ENCODE data around the gene KYNU. TPM values are rescaled to one million over a fixed set of nuclear protein-coding genes. Genes with fewer than 3 reads are reported as not detected.
"Not testable (repeated sequence)": the region's sequence is repeated elsewhere in the genome, so short reads cannot be mapped to it uniquely, and the experiment has no call there.

Gene KYNU
- polyA plus RNA-seq, 1 experiment, result 4.5 TPM

DNA sequence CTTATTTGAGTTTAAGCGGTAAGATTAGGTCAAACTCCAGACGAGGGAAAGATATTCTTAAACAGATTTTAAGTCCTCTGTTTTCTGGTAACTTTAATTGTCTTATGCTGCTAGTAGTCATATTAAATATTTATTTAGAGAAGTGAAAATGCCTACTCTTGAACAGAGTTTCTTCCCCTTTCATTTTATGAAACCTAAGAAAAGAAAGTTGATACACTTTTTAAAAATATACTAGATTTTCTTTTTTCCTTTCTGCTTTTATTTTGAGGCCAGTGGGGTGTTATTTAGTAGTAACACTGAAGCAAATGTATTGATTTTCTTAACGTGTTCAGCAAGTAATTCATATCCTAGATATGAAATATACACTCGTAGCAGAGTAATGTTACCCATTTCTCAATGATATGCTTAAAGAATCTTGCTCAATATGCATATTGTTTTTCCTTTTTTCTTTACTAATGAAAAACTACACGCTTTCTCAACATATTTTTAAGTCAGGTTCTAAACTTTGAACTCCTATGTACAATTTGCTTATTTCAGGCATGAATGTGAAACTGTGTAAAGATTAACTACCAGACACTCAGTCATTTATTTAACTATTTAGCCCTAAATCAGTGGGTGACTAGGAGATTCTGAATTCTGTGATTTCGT, 691 bp downstream of the KYNU start:
- H3K27ac ChIP-seq (ENCODE audit: low read depth, low read length), result no peak overlapping the region
- no peaks in the 10 kb centered on the region for H3K9me3 ChIP-seq (ENCODE audit: control insufficient read depth, insufficient read depth, low read length)
- TF ChIP-seq CTCF (IDR thresholded peaks at IDR 0.05; ENCODE audit: low read depth, low read length), result no peak
- POLR2A ChIA-PET, result no interaction called here
- no peak for DNase-seq (ENCODE audit: low read depth, low spot score)
- H3K27me3 ChIP-seq (ENCODE audit: control insufficient read depth, insufficient read depth, low read length), result no peaks in the 10 kb centered on the region
- CTCF ChIA-PET, result no interaction called here
- H3K4me3 ChIP-seq (ENCODE audit: low read depth, low read length), result no peak overlapping the region

GRCh38 chr2:142879151-142879550, 1.7 kb downstream of the KYNU start:
- DNase-seq (ENCODE audit: low read depth, low spot score), result no peak
- Histone ChIP-seq H3K27me3 (ENCODE audit: control insufficient read depth, insufficient read depth, low read length) (no peaks in the 10 kb centered on the region), H3K27ac (ENCODE audit: low read depth, low read length) (no peak overlapping the region), H3K4me3 (ENCODE audit: low read depth, low read length) (no peak overlapping the region), H3K9me3 (ENCODE audit: control insufficient read depth, insufficient read depth, low read length) (no peaks in the 10 kb centered on the region)
- ChIA-PET CTCF (interaction anchor here (1.9 kb wide), 1 partner anchor 101 kb away, joined by 5 read pairs; no protein-coding TSS in a partner anchor), POLR2A (no interaction called here)
- TF ChIP-seq CTCF (IDR thresholded peaks at IDR 0.05; ENCODE audit: low read depth, low read length), result no peak

DNA sequence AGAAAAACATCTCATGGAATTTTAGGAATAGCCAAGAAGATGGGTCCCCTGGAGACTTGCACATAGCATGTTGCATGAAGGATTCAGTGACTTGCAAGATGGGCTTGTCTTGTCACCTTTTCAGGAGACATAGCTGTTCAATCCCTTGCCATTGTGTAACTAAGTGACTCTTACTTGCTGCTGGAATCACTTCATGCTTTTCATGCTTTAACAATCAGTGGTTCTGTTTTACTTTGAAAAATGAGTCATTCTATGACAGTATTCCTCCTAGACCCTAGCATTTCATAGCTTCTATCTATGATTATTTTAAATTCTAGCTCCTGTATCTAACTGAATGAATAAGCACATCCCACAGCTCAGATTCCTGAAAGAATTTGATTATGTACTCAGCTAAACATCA, 2.8 kb downstream of the KYNU start:
- DNase-seq (ENCODE audit: low read depth, low spot score), result no peak
- CTCF ChIA-PET, result interaction anchor here (0.5 to 1.9 kb wide), 2 partner anchors 51 to 100 kb away, joined by 3 to 5 read pairs; no protein-coding TSS in a partner anchor
- Histone ChIP-seq H3K27me3 (ENCODE audit: control insufficient read depth, insufficient read depth, low read length) (no peaks in the 10 kb centered on the region), H3K4me3 (ENCODE audit: low read depth, low read length) (no peak overlapping the region), H3K9me3 (ENCODE audit: control insufficient read depth, insufficient read depth, low read length) (no peaks in the 10 kb centered on the region), H3K27ac (ENCODE audit: low read depth, low read length) (peak overlapping the region; percentile 63)
- TF ChIP-seq CTCF (IDR thresholded peaks at IDR 0.05; ENCODE audit: low read depth, low read length), result no peak
- POLR2A ChIA-PET, result no interaction called here

GRCh38 chr2:142881619-142882018, 4.2 kb downstream of the KYNU start:
- Histone ChIP-seq H3K27me3 (ENCODE audit: control insufficient read depth, insufficient read depth, low read length) (no peaks in the 10 kb centered on the region), H3K9me3 (ENCODE audit: control insufficient read depth, insufficient read depth, low read length) (no peaks in the 10 kb centered on the region), H3K27ac (ENCODE audit: low read depth, low read length) (no peak overlapping the region), H3K4me3 (ENCODE audit: low read depth, low read length) (no peak overlapping the region)
- no peak for TF ChIP-seq CTCF (IDR thresholded peaks at IDR 0.05; ENCODE audit: low read depth, low read length)
- DNase-seq (ENCODE audit: low read depth, low spot score), result no peak
- ChIA-PET POLR2A (interaction anchor here (0.6 kb wide), 1 partner anchor 61 kb away, joined by 6 read pairs; no protein-coding TSS in a partner anchor), CTCF (interaction anchor here (0.6 kb wide), 1 partner anchor 113 kb away, joined by 4 read pairs; no protein-coding TSS in a partner anchor)

DNA sequence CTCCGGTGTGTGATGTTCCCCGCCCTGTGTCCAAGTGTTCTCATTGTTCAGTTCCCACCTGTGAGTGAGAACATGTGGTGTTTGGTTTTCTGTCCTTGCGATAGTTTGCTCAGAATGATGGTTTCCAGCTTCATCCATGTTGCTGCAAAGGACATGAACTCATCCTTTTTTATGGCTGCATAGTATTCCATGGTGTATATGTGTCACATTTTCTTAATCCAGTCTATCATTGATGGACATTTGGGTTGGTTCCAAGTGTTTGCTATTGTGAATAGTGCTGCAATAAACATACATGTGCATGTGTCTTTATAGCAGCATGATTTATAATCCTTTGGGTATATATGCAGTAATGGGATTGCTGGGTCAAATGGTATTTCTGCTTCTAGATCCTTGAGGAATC, 5.0 kb downstream of the KYNU start:
- H3K4me3 ChIP-seq (ENCODE audit: low read depth, low read length); H3K27me3 ChIP-seq (ENCODE audit: control insufficient read depth, insufficient read depth, low read length); H3K9me3 ChIP-seq (ENCODE audit: control insufficient read depth, insufficient read depth, low read length); CTCF ChIA-PET; DNase-seq (ENCODE audit: low read depth, low spot score); POLR2A ChIA-PET; H3K27ac ChIP-seq (ENCODE audit: low read depth, low read length): not testable (repeated sequence)
